HG02884 (cell line): ENCODE data around the gene CENATAC.
"Not testable (repeated sequence)": the region's sequence is repeated elsewhere in the genome, so short reads cannot be mapped to it uniquely, and the experiment has no call there.

Experiments
- ATAC-seq: cut with Tn5 transposase; IDR thresholded peaks from one replicate; pipeline ENCODE4 v1.9.1; 2021; ENCODE audit warnings: mild to moderate bottlenecking, moderate library complexity; ENCODE audit not compliant: unreplicated experiment

Gene CENATAC

DNA sequence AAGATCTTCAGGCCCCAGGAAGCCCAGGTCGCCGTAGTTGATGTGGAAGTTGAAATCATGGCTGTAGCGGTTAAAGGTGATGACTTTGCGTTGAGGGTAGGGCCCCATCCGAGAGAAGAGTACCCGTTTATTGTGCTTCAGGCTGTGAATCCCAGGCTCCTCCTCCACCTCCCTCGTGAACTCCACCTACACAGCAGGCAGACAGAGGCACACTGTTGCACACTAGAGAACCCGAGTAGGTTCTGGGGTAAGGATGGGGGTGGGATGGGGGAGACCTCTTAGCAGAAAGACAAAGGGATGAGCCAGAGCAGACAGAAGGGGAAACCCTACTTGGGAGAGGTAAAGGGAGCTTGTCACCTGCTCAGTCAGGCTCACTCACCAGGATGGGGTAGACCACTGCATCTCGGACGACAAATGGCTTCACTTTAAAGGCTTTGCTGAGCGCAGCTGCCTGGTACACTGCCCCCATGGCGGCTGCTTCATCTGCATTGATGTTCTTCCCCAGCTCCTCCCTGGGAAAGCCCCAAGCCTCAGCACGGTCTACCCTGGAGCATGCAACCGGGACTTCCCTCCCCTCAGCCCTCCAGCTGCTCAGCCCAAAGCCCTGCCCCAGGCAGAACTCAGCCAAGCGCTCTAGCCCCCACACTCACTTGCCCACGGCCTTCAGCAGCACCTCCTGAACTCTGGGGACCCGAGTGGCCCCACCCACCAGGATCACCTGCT lies 53.7 kb downstream of the CENATAC start:
- ATAC-seq = peak; percentile 61

DNA sequence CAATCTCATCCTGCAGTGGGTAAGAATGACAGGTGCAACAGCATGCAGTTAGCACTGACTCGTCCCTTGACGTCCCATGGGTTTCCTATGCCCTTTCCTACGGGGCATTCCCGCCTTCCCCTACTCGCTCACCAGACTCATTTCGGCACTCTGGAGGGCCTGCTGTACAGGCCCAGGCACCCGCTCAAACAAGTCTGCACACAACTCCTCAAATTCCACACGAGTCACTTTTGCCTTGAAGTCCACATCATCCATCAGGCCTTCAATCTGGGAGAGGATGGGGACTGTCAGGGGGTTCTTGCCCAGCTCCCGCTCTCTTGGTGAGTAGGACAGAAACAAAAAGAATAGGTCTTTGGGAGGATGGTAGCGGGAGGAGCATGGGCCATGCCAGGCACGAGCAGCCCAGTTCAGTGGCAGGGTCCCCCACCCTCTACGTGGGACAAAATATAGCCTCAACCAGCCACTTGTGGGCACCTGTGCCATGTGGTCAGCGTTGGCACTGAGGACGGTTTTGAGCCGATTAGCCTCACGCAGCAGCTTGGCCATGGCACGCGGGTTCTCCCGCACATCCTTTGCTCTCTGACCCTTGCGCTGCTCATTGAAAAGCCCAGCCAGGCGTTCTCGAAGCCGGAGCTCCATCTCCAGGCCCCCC lies 54.4 kb downstream of the CENATAC start:
- peak; percentile 19 for ATAC-seq

- no peak for ATAC-seq
Observed at GRCh38 chr11:119054418-119054817, 56.5 kb downstream of the CENATAC start.

GRCh38 chr11:119055901-119056300 lies 58.0 kb downstream of the CENATAC start:
- no peak for ATAC-seq

- ATAC-seq = peak; percentile 3
Observed at GRCh38 chr11:119056421-119056999, 58.6 kb downstream of the CENATAC start.

GRCh38 chr11:119057000-119057769 lies 59.2 kb downstream of the CENATAC start, which contains the start of gene HYOU1:
Gene HYOU1 (minus strand): TSS chr11:119057205. CDS start chr11:119056160, 1,045 bp downstream.
- peak; percentile 81 for ATAC-seq

DNA sequence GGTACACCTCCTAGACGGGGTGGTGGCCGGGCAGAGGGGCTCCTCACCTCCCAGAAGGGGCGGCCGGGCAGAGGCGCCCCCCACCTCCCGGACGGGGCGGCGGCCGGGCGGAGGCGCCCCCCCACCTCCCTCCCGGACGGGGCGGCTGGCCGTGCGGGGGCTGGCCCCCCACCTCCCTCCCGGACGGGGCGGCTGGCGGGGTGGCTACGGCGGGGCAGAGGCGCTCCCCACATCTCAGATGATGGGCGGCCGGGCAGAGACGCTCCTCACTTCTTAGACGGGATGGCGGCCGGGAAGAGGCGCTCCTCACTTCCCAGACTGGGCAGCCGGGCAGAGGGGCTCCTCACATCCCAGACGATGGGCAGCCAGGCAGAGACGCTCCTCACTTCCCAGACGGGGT lies 61.2 kb downstream of the CENATAC start:
- ATAC-seq = not testable (repeated sequence)

GRCh38 chr11:119061256-119061655 lies 63.3 kb downstream of the CENATAC start:
- no peak for ATAC-seq

DNA sequence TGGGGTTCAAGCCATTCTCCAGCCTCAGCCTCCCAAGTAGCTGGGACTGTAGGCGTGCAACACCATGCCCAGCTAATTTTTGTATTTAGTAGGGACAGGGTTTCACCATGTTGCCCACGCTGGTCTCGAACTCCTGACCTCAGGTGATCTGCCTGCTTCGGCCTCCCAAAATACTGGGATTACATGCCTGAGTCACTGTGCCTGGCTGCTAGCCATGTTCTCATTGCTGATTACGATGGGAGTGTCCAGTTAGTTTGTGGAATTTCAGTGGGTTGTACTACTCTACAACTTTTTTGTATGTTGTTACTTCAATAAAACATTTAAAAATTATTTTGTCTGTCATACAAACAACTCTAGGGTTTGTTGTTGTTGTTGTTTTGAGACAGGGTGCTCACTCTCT lies 64.8 kb downstream of the CENATAC start:
- no peak for ATAC-seq

DNA sequence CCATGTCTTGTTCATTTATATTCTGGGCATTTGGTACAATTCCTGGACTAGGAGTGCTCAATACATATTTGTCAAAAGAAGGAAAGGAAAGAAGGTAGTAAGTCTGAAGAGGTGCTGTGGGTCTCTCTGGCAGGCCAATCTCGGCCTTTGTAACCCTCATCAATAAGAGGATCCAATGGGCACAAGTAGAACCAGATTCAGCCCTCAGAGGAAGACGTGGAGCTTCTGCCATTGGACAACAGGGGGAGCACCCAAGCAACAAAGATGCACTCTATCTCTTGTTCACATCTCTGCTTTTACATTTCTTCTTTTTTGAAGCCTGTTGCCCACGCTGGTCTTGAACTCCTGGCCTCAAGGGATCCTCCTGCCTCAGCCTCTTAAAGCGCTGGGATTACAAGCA lies 67.4 kb downstream of the CENATAC start:
- no peak for ATAC-seq
